H1 (cell line): ENCODE data around the gene NAE1. TPM values are rescaled to one million over a fixed set of nuclear protein-coding genes. Genes with fewer than 3 reads are reported as not detected.

Experiments used
- polyA plus RNA-seq, 7 experiments: library from polyadenylated mRNA; depleted of rRNA in 3 of 7; stranded (reverse) in 5 of 7; unstranded in 2 of 7; fragments of >200 nt in 5 of 7; fragments of 200-250 nt in 2 of 7; gene quantifications; 1 replicate in 5 of 7; 2 replicates in 1 of 7; 4 replicates in 1 of 7; pipeline versions ENCODE4 v1.2.1 to v1.2.3, GENCODE V29; 2011 to 2013; ENCODE audit warnings: missing spikeins in 2 of 7, mixed read lengths in 2 of 7
- total RNA-seq: library from RNA; stranded (reverse); fragmentation: NEBNext Ultra II Directional; extraction: Animal tissue kit (Norgen Biotek cat#: 25700); gene quantifications from 2 replicates; pipeline ENCODE4 v1.2.1, GENCODE V29; 2021
- TF ChIP-seq, protein P1 (sequence below): IDR thresholded peaks from 2 replicates; pipeline ENCODE4 v1.6.1; 2012; ENCODE audit warnings: inconsistent platforms

Gene NAE1
- total and polyA plus RNA-seq, 2 of the 8 experiments (the other 6 are each of a cell fraction or from before 2014, with no cell fraction given), result 66.6 to 155 TPM

GRCh38 chr16:66857437-66857836 lies 26.7 kb upstream of the NAE1 start (continued):
- TF ChIP-seq, protein P1, sequence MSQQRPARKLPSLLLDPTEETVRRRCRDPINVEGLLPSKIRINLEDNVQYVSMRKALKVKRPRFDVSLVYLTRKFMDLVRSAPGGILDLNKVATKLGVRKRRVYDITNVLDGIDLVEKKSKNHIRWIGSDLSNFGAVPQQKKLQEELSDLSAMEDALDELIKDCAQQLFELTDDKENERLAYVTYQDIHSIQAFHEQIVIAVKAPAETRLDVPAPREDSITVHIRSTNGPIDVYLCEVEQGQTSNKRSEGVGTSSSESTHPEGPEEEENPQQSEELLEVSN, result no peak
